ENCODE results near the gene ATP6V1C2.

ATP6V1C2 gene

DNA sequence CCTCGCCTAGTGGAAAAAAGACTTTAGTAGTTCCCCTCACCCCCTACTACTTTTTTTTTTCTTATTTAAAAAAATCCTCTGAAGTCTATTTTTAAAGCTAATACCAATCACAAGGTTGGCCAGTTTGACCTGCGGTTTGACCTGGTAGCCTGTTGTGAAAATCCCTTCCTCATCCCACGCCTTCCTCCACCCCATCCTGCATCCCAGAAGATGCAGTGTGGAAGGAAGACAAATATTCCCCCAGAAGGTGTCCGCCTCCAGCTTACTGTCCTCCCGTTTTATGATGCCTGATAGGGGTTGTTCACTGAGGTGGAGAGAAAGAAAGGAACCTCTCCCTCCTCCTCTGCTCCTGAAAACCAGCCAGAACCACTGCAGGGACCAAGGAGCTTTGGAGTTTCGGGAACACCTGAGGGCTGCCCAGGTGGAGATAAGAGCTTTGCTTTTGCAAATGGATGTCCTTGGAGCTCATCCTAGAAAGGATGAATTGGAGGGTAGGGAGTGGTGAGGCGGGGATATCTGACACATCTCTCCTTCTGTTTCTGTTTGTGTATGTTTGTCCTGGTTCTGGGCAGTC is 909 bp downstream of the ATP6V1C2 start:
- no peak overlapping the region for H2AFZ ChIP-seq (ENCODE audit: low read length)
- TF ChIP-seq, protein P1, sequence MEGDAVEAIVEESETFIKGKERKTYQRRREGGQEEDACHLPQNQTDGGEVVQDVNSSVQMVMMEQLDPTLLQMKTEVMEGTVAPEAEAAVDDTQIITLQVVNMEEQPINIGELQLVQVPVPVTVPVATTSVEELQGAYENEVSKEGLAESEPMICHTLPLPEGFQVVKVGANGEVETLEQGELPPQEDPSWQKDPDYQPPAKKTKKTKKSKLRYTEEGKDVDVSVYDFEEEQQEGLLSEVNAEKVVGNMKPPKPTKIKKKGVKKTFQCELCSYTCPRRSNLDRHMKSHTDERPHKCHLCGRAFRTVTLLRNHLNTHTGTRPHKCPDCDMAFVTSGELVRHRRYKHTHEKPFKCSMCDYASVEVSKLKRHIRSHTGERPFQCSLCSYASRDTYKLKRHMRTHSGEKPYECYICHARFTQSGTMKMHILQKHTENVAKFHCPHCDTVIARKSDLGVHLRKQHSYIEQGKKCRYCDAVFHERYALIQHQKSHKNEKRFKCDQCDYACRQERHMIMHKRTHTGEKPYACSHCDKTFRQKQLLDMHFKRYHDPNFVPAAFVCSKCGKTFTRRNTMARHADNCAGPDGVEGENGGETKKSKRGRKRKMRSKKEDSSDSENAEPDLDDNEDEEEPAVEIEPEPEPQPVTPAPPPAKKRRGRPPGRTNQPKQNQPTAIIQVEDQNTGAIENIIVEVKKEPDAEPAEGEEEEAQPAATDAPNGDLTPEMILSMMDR (conservative IDR thresholded peaks at IDR 0.05; ENCODE audit: low read length): no peak
- no peak for TF ChIP-seq EZH2phosphoT487 (IDR thresholded peaks at IDR 0.05; ENCODE audit: borderline replicate concordance)

DNA sequence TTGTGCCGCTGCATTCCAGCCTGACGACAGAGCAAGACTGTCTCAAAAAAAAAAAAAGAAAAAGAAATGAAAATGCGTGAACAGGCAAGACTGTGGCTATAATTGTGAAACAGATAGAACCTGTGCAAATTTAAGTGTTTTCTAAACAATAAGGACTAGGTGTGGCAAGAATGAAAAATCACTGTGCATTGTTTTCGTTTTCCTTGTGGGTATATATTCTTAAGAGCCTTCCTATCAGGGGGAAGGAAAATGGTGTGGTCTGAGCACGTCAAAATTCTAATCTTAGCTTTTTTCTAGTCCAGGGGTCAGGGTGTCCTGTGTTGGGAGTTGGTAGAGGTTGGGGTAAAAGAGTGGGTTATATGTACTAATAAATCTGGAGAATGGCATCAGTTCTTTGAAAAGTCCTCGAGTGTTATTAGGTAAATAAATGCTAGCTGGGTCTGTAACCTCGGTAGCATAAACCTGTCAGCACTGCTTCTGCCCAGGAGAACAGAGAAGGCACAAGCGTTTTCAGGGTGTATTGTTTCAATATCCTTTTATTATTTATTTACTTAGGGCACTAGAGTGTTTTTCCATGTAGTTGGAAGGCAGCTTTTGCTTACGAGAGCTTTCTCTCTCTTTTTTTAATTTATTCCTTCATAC is 11.6 kb downstream of the ATP6V1C2 start:
- H3K36me3 ChIP-seq (ENCODE audit: insufficient read depth, low read length): no peaks in the 10 kb centered on the region
- H4K20me1 ChIP-seq (ENCODE audit: insufficient read depth, low read length, poor library complexity, severe bottlenecking): no peaks in the 10 kb centered on the region
- H3K4me3 ChIP-seq (ENCODE audit: low read length, poor library complexity, severe bottlenecking): no peak overlapping the region
- H2AFZ ChIP-seq (ENCODE audit: low read length): no peak overlapping the region
- H3K27me3 ChIP-seq (ENCODE audit: insufficient read depth, low read length, poor library complexity, severe bottlenecking): no peaks in the 10 kb centered on the region
- no peaks in the 10 kb centered on the region for H3K79me2 ChIP-seq (ENCODE audit: insufficient read depth, low read length)
- no peaks in the 10 kb centered on the region for H3K9me2 ChIP-seq (replicated peaks; ENCODE audit: low read depth, low read length)
- H3K4me2 ChIP-seq (ENCODE audit: low read depth, low read length, poor library complexity, severe bottlenecking): no peak overlapping the region
- H3K9me3 ChIP-seq (ENCODE audit: insufficient read depth, low read depth, low read length): no peaks in the 10 kb centered on the region
- no peak overlapping the region for H3K9ac ChIP-seq (ENCODE audit: low read depth, low read length, poor library complexity, severe bottlenecking)
- no peaks in the 10 kb centered on the region for H3F3A ChIP-seq (ENCODE audit: low read depth)
- no peaks in the 10 kb centered on the region for H3K4me1 ChIP-seq (ENCODE audit: insufficient read depth, low read length, poor library complexity, severe bottlenecking)
- no peak for TF ChIP-seq EZH2phosphoT487 (IDR thresholded peaks at IDR 0.05; ENCODE audit: borderline replicate concordance)
- TF ChIP-seq, protein P1 (conservative IDR thresholded peaks at IDR 0.05; ENCODE audit: low read length): no peak

More for the DNA sequence above, 909 bp downstream of the ATP6V1C2 start:
- Histone ChIP-seq H3K9me2 (replicated peaks; ENCODE audit: low read depth, low read length) (no peaks in the 10 kb centered on the region), H3K4me3 (ENCODE audit: low read length, poor library complexity, severe bottlenecking) (no peak overlapping the region), H3K9ac (ENCODE audit: low read depth, low read length, poor library complexity, severe bottlenecking) (no peak overlapping the region), H3K4me1 (ENCODE audit: insufficient read depth, low read length, poor library complexity, severe bottlenecking) (no peaks in the 10 kb centered on the region), H3F3A (ENCODE audit: low read depth) (no peaks in the 10 kb centered on the region), H3K36me3 (ENCODE audit: insufficient read depth, low read length) (no peaks in the 10 kb centered on the region), H3K79me2 (ENCODE audit: insufficient read depth, low read length) (no peaks in the 10 kb centered on the region), H3K27me3 (ENCODE audit: insufficient read depth, low read length, poor library complexity, severe bottlenecking) (no peaks in the 10 kb centered on the region), H4K20me1 (ENCODE audit: insufficient read depth, low read length, poor library complexity, severe bottlenecking) (no peaks in the 10 kb centered on the region), H3K9me3 (ENCODE audit: insufficient read depth, low read depth, low read length) (no peaks in the 10 kb centered on the region), H3K4me2 (ENCODE audit: low read depth, low read length, poor library complexity, severe bottlenecking) (no peak overlapping the region)

DNA sequence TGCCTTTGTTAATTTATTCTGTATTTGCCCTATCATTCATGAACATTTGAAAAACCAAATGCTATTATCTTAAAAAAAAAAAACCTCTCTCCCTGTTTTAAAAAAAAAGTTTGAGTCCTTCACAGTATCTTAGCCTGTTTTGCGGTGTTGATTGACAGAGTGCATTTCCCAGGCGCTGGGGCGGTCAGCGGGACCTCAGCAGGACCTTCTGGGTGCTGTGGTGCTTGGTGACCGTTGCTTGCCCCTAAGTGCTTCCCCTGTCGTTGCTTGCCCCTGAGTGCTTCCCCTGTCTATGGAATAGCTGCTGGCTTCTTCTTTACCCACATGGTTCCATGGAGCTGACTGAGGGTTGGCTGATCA is 12.1 kb downstream of the ATP6V1C2 start:
- Histone ChIP-seq H4K20me1 (ENCODE audit: insufficient read depth, low read length, poor library complexity, severe bottlenecking) (no peaks in the 10 kb centered on the region), H3F3A (ENCODE audit: low read depth) (no peaks in the 10 kb centered on the region), H3K36me3 (ENCODE audit: insufficient read depth, low read length) (no peaks in the 10 kb centered on the region), H3K9me2 (replicated peaks; ENCODE audit: low read depth, low read length) (no peaks in the 10 kb centered on the region), H3K9me3 (ENCODE audit: insufficient read depth, low read depth, low read length) (no peaks in the 10 kb centered on the region), H3K4me2 (ENCODE audit: low read depth, low read length, poor library complexity, severe bottlenecking) (no peak overlapping the region), H3K27me3 (ENCODE audit: insufficient read depth, low read length, poor library complexity, severe bottlenecking) (no peaks in the 10 kb centered on the region), H2AFZ (ENCODE audit: low read length) (no peak overlapping the region), H3K79me2 (ENCODE audit: insufficient read depth, low read length) (no peaks in the 10 kb centered on the region), H3K4me1 (ENCODE audit: insufficient read depth, low read length, poor library complexity, severe bottlenecking) (no peaks in the 10 kb centered on the region), H3K9ac (ENCODE audit: low read depth, low read length, poor library complexity, severe bottlenecking) (no peak overlapping the region), H3K4me3 (ENCODE audit: low read length, poor library complexity, severe bottlenecking) (no peak overlapping the region)
- TF ChIP-seq, protein P1 (conservative IDR thresholded peaks at IDR 0.05; ENCODE audit: low read length): no peak
- TF ChIP-seq EZH2phosphoT487 (IDR thresholded peaks at IDR 0.05; ENCODE audit: borderline replicate concordance): no peak
